B cell (primary cell): ENCODE measurements around the gene TSC2. TPM values are rescaled to one million over a fixed set of nuclear protein-coding genes. Genes with fewer than 3 reads are reported as not detected.

Source experiments
- ATAC-seq: fragments of 200-7000 bp; cut with Tn5 transposase; one replicate; pipeline ENCODE4 v1.10.0; 2021; ENCODE audit warnings: low read depth, mild to moderate bottlenecking, moderate number of reproducible peaks, moderate library complexity
- CTCF ChIA-PET: fragments of 350-600 bp; sonication (Branson Sonifier 250); formaldehyde crosslinking; loops from one replicate; lab custom pipeline; 2021; ENCODE audit warnings: antibody characterized with exemption, inconsistent platforms; lab: Charles Lee
- POLR2A ChIA-PET: fragments of 350-600 bp; sonication (Branson Sonifier 250); formaldehyde crosslinking; loops from one replicate; lab custom pipeline; 2021; ENCODE audit warnings: antibody characterized with exemption; lab: Charles Lee
- DNase-seq: peaks from one replicate; pipeline ENCODE4 v3.0.0; 2013
- H2AFZ ChIP-seq: 2 replicates; pipeline ENCODE4 v1.6.1; 2012; ENCODE audit warnings: mild to moderate bottlenecking, low read depth, low read length; ENCODE audit not compliant: insufficient read depth, poor library complexity, severe bottlenecking
- H3K27ac ChIP-seq, 2 donors: 1 replicate in 1 of 2; 2 replicates in 1 of 2; pipeline ENCODE4 v1.5.1; 2012 to 2013; ENCODE audit warnings: low read length in 2 of 2, mild to moderate bottlenecking in 2 of 2, moderate library complexity in 1 of 2
- H3K27me3 ChIP-seq, 4 experiments: fragments of 200-600 bp in 1 of 4; sonication (generic) in 1 of 4; replicated peaks in 1 of 4; 1 replicate in 2 of 4; 2 replicates in 2 of 4; pipeline versions ENCODE4 v1.6.1 to v1.7.0; 2013 to 2016; ENCODE audit warnings: low read length in 3 of 4, mild to moderate bottlenecking in 2 of 4, mixed read lengths in 1 of 4, moderate library complexity in 1 of 4; ENCODE audit not compliant: insufficient read depth in 4 of 4, control insufficient read depth in 3 of 4; ENCODE audit errors: control extremely low read depth in 1 of 4
- H3K36me3 ChIP-seq, 2 experiments: replicated peaks in 1 of 2; 1 replicate in 1 of 2; 2 replicates in 1 of 2; pipeline versions ENCODE4 v1.6.1 to v1.7.1; 2013; ENCODE audit warnings: low read length in 1 of 2; ENCODE audit not compliant: insufficient read depth in 2 of 2, control insufficient read depth in 1 of 2; ENCODE audit errors: control extremely low read depth in 1 of 2, extremely low read depth in 1 of 2
- H3K4me1 ChIP-seq, 2 donors: fragments of 200-600 bp in 1 of 2; sonication (generic) in 1 of 2; 1 replicate in 1 of 2; 2 replicates in 1 of 2; pipeline versions ENCODE4 v1.5.1 to v1.6.1; 2013 to 2017; ENCODE audit warnings: low read length in 2 of 2; ENCODE audit not compliant: control insufficient read depth in 2 of 2, insufficient read depth in 2 of 2
- H3K4me2 ChIP-seq: replicated peaks from 2 replicates; pipeline ENCODE3; 2012; ENCODE audit warnings: mild to moderate bottlenecking, low read depth, low read length; ENCODE audit not compliant: poor library complexity, severe bottlenecking
- H3K4me3 ChIP-seq, 5 experiments: fragments of 200-600 bp in 1 of 5; sonication (generic) in 1 of 5; 1 replicate in 3 of 5; 2 replicates in 2 of 5; pipeline versions ENCODE4 v1.5.1 to v1.7.0; 2011 to 2016; ENCODE audit warnings: low read length in 4 of 5, mild to moderate bottlenecking in 4 of 5, low read depth in 2 of 5, control low read depth in 1 of 5, moderate library complexity in 1 of 5; ENCODE audit not compliant: insufficient read depth in 1 of 5; ENCODE audit errors: control extremely low read depth in 1 of 5, extremely low read depth in 1 of 5
- H3K79me2 ChIP-seq: fragments of 200-600 bp; sonication (generic); one replicate; pipeline ENCODE4 v1.6.0; 2016; ENCODE audit warnings: low read length; ENCODE audit not compliant: control insufficient read depth, insufficient read depth
- H3K9ac ChIP-seq: fragments of 200-600 bp; sonication (generic); 2 replicates; pipeline ENCODE4 v1.6.1; 2017; ENCODE audit warnings: mild to moderate bottlenecking, low read length, moderate library complexity
- H3K9me3 ChIP-seq, 3 donors: one replicate each; pipeline versions ENCODE4 v1.6.1 to v1.7.1; 2013; ENCODE audit warnings: low read length in 2 of 3; ENCODE audit not compliant: control insufficient read depth in 2 of 3, insufficient read depth in 1 of 3; ENCODE audit errors: control extremely low read depth in 1 of 3
- H4K20me1 ChIP-seq: 2 replicates; pipeline ENCODE4 v1.6.0; 2012; ENCODE audit warnings: mild to moderate bottlenecking, low read length; ENCODE audit not compliant: insufficient read depth, control insufficient read depth, poor library complexity, severe bottlenecking
- H3K27ac Mint-ChIP-seq: one replicate; pipeline ENCODE4 v1.8.0; 2021; ENCODE audit warnings: mixed read lengths
- H3K27me3 Mint-ChIP-seq: one replicate; pipeline ENCODE4 v1.8.0; 2021; ENCODE audit warnings: mixed read lengths
- H3K4me1 Mint-ChIP-seq: one replicate; pipeline ENCODE4 v1.8.0; 2021; ENCODE audit warnings: mixed read lengths
- H3K4me3 Mint-ChIP-seq: one replicate; pipeline ENCODE4 v1.8.0; 2021; ENCODE audit warnings: mixed read lengths
- H3K9me3 Mint-ChIP-seq: one replicate; pipeline ENCODE4 v1.8.0; 2022; ENCODE audit warnings: mixed read lengths; ENCODE audit not compliant: insufficient read depth
- CTCF ChIP-seq: fragments of 200-600 bp; IDR thresholded peaks from one replicate; pipeline ENCODE4 v1.8.0; 2022; ENCODE audit warnings: antibody characterized with exemption, mild to moderate bottlenecking
- EZH2 ChIP-seq: IDR thresholded peaks from 2 replicates; pipeline ENCODE4 v1.6.1; 2012; ENCODE audit warnings: borderline replicate concordance, low read depth, mild to moderate bottlenecking, moderate library complexity, low read length; ENCODE audit not compliant: insufficient read depth, poor library complexity, severe bottlenecking
- WGBS: methylation state at CpG from one replicate; pipeline ENCODE4 v1.1.5; 2013; ENCODE audit warnings: missing lambda C conversion rate; ENCODE audit not compliant: insufficient coverage; 5-methylcytosine and 5-hydroxymethylcytosine counted together
- intact Hi-C: fragments of 100-400 bp; cut with micrococcal nuclease; formaldehyde crosslinking; loops from one replicate; pipeline ENCODE4 v1.10.0; 2022
- polyA plus RNA-seq: library from polyadenylated mRNA; depleted of rRNA; stranded (reverse); fragments of >200 nt; gene quantifications from 2 replicates; pipeline ENCODE4 v1.2.3, GENCODE V29; 2012
- total RNA-seq, 2 donors: library from RNA; stranded (reverse); fragments of 120-200 nt in 1 of 2; gene quantifications; 1 replicate in 1 of 2; 2 replicates in 1 of 2; pipeline versions ENCODE4 v1.2.3 to v1.2.4, GENCODE V29; 2013 to 2022

The TSC2 gene
- total and polyA plus RNA-seq, 2 donors (not counting 1 experiment from before 2014, with no cell fraction given) = 128 to 194 TPM

DNA sequence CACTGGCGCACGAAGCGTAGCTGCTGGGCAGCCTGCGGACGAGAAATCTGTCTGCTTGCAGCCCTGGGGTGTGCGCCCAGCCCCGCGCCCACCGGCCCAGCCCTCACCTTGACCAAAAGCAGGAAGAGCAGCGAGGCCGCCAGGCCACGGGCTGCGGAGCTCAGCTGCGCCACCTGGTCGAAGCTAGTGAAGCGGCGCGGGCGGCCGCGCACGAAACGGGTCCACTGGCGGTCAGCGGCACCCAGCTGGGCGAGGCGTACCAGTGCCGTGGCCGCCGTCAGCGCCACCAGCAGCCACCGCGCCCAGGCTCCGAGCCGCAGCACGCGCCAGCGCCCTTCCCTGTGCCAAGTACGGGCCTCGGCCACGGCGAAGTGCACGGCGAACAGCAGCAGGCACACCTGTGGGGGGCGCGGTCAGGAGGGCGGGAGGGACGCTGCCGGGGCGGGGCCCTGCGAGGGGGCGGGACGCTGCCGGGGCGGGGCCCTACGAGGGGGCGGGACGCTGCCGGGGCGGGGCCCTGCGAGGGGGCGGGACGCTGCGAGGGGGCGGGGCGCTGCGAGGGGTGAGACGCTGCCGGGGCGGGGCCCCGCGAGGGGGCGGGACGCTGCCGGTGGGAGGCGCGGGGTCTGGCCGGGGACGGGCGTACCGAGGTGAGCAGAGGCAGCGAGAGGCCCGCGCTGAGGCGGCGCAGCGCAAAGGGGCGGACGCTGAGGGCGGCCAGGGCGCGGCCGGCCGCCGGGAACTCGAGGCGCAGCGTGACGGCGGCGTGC, 43.2 kb downstream of the TSC2 start:
- no peaks in the 10 kb centered on the region for H3K27me3 Mint-ChIP-seq
- H3K4me3 ChIP-seq = no peak overlapping the region
- H4K20me1 ChIP-seq = no peaks in the 10 kb centered on the region
- H3K4me2 ChIP-seq = no peak overlapping the region
- H3K9me3 Mint-ChIP-seq = no peaks in the 10 kb centered on the region
- H3K27ac ChIP-seq = no peak overlapping the region
- no peak overlapping the region for H3K27ac Mint-ChIP-seq
- no peak overlapping the region for H3K9ac ChIP-seq
- no peak overlapping the region for H2AFZ ChIP-seq
- intact Hi-C loops = no loop called here
- CTCF ChIA-PET = no interaction called here
- no peaks in the 10 kb centered on the region for H3K79me2 ChIP-seq
- POLR2A ChIA-PET = no interaction called here
- no peaks in the 10 kb centered on the region for H3K9me3 ChIP-seq
- peaks cover 7% of the 10 kb centered on the region for H3K4me1 Mint-ChIP-seq
- no peaks in the 10 kb centered on the region for H3K27me3 ChIP-seq
- peaks cover 0 to 15% of the 10 kb centered on the region in 2 donors for H3K4me1 ChIP-seq
- 93% methylated on average over 74 of the region's 101 CpGs for whole genome bisulfite sequencing
- DNase-seq (peak; percentile 28), ATAC-seq (peak; percentile 56)
- no peak overlapping the region for H3K4me3 Mint-ChIP-seq
- TF ChIP-seq CTCF = no peak
- TF ChIP-seq EZH2 = no peak
- peaks cover 0 to 41% of the 10 kb centered on the region in 2 experiments for H3K36me3 ChIP-seq

DNA sequence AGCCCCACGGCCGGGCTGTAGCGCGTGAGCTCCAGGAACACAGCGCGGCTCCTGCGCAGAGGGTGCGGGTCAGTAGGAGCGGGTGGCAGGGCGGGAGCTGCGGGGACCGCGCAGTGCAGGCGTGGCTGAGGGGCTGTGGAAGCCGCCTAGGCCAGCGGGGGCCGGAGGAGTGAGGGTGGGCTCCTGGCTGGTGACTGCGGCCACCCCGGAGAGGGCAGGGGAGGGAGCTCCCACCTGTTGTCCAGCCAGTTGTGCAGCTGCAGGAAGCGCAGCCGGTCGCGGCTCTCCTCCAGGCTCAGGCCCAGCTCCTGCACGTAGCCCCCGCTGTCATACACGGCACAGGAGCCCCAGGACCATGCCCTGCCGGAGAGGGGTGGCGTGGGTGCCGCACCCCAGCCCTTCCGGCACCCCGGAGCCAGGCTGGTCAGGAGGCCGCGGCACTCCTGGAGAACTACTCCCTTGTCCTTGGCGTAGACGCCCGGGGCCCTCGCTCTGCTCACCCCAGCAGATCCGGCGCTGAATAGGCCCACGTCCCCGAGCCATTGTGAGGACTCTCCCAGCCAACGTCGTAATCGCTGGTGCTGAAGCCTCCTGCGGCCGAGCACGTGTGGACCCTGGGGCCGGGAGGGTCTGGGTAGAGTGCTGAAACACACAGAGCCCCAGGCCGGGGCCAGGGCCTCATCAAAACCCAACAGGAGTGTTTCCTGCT, 43.9 kb downstream of the TSC2 start:
- DNase-seq (no peak), ATAC-seq (no peak)
- Mint-ChIP-seq H3K4me1 (peaks cover 5% of the 10 kb centered on the region), H3K4me3 (no peak overlapping the region), H3K27ac (no peak overlapping the region), H3K9me3 (no peaks in the 10 kb centered on the region), H3K27me3 (no peaks in the 10 kb centered on the region)
- Histone ChIP-seq H3K4me3 (no peak overlapping the region), H3K36me3 (peaks cover 0 to 35% of the 10 kb centered on the region in 2 experiments), H3K27ac (no peak overlapping the region), H3K4me1 (peaks cover 0 to 9% of the 10 kb centered on the region in 2 donors), H3K79me2 (no peaks in the 10 kb centered on the region), H4K20me1 (no peaks in the 10 kb centered on the region), H3K4me2 (no peak overlapping the region), H2AFZ (no peak overlapping the region), H3K9me3 (no peaks in the 10 kb centered on the region), H3K9ac (no peak overlapping the region), H3K27me3 (no peaks in the 10 kb centered on the region)
- TF ChIP-seq CTCF (no peak), EZH2 (no peak)
- 98% methylated on average over 49 of the region's 49 CpGs for WGBS
- POLR2A ChIA-PET = no interaction called here
- CTCF ChIA-PET = no interaction called here
- intact Hi-C loops = no loop called here
